ENCODE data around the gene PER2.
"Not testable (repeated sequence)": the region's sequence is repeated elsewhere in the genome, so short reads cannot be mapped to it uniquely, and the experiment has no call there.

PER2 gene

GRCh38 chr2:238287737-238288649, at the start of gene PER2:
TSS of gene PER2 (minus strand) at chr2:238288610. CDS start at chr2:238277936, 10,674 bp downstream.
- peak; percentile 73 for DNase-seq

GRCh38 chr2:238337846-238338245, 49.4 kb upstream of the PER2 start:
- DNase-seq, result no peak

- no peak for DNase-seq
Measured at GRCh38 chr2:238336793-238337444, 48.5 kb upstream of the PER2 start.

GRCh38 chr2:238336151-238336550, 47.7 kb upstream of the PER2 start:
- DNase-seq, result no peak

GRCh38 chr2:238335591-238335990, 47.2 kb upstream of the PER2 start:
- DNase-seq, result not testable (repeated sequence)

GRCh38 chr2:238334885-238335284, 46.5 kb upstream of the PER2 start:
- DNase-seq, result no peak

GRCh38 chr2:238331916-238332315, 43.5 kb upstream of the PER2 start:
- no peak for DNase-seq

GRCh38 chr2:238330391-238330790, 42.0 kb upstream of the PER2 start:
- no peak for DNase-seq

GRCh38 chr2:238327751-238328150, 39.3 kb upstream of the PER2 start:
- DNase-seq, result no peak

- no peak for DNase-seq
Measured at GRCh38 chr2:238326801-238327365, 38.5 kb upstream of the PER2 start.

- DNase-seq, result no peak
Measured at GRCh38 chr2:238325694-238326093, 37.3 kb upstream of the PER2 start.

- DNase-seq, result not testable (repeated sequence)
Measured at GRCh38 chr2:238324248-238324647, 35.8 kb upstream of the PER2 start.

- DNase-seq, result no peak
Measured at GRCh38 chr2:238322001-238322411, 33.6 kb upstream of the PER2 start.

- DNase-seq, result no peak
Measured at GRCh38 chr2:238321467-238321866, 33.1 kb upstream of the PER2 start.

- DNase-seq, result no peak
Measured at GRCh38 chr2:238320648-238321281, 32.4 kb upstream of the PER2 start.

GRCh38 chr2:238320246-238320647, 31.8 kb upstream of the PER2 start, which contains the start of gene TRAF3IP1:
TSS of gene TRAF3IP1 (plus strand) at chr2:238320518. CDS start at chr2:238320663, 145 bp downstream.
- peak; percentile 95 for DNase-seq

- no peak for DNase-seq
Measured at GRCh38 chr2:238315031-238315595, 26.7 kb upstream of the PER2 start.

GRCh38 chr2:238314576-238314975, 26.2 kb upstream of the PER2 start:
- no peak for DNase-seq

GRCh38 chr2:238313991-238314350, 25.6 kb upstream of the PER2 start:
- DNase-seq, result no peak

- DNase-seq, result no peak
Measured at GRCh38 chr2:238313289-238313990, 25.0 kb upstream of the PER2 start.

GRCh38 chr2:238310721-238311120, 22.3 kb upstream of the PER2 start:
- DNase-seq, result not testable (repeated sequence)

- DNase-seq, result no peak
Measured at GRCh38 chr2:238308177-238308576, 19.8 kb upstream of the PER2 start.

Data from right forelimb (tissue), 1 donor.